Activated naive CD4-positive, alpha-beta T cell treated with Interleukin-2 at 50 U/mL for 16 hours (primary cell): Measurements from ENCODE around the gene BMERB1.

Experiments
- DNase-seq: peaks from one replicate; pipeline ENCODE4 v3.0.0-alpha.2; 2020

Gene BMERB1

DNA sequence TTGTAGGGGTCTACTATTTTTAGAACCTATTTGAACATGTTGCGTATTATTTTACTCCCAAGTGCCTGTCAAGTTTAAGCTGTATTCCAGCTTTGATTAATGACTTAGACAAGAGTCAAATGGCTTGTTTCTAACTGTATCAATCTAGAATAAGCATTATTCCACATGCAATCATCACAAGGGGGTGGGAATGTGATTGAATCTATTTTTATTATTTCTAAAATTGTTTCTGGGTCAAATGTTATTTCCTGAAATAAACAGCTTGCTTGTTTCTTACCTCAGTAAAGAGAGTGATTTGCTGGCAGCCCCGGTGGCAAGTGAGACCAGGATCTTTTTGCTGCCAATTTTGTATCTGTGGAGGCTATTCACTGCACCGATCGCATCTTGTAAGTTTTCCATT, 187.1 kb downstream of the BMERB1 start:
- no peak for DNase-seq

DNA sequence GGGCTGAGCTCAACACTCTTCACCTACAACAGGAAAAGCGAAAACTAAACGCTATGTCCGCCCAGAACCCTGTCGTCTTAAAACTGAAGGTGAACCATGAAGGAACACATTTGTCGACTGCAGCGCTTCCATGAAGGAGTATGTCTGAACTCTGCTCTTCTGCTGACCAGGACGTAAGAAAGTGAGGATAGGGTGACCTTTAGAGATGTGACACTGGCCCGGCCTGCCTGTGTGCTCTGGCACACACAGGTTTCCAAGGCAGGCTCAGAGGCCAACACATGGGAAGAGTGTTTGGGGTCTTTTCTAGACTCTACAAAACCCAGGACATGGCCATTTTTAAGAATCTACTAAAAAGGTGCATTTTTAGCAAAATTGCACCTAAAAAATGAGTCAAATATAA, 187.5 kb downstream of the BMERB1 start:
- DNase-seq: no peak

DNA sequence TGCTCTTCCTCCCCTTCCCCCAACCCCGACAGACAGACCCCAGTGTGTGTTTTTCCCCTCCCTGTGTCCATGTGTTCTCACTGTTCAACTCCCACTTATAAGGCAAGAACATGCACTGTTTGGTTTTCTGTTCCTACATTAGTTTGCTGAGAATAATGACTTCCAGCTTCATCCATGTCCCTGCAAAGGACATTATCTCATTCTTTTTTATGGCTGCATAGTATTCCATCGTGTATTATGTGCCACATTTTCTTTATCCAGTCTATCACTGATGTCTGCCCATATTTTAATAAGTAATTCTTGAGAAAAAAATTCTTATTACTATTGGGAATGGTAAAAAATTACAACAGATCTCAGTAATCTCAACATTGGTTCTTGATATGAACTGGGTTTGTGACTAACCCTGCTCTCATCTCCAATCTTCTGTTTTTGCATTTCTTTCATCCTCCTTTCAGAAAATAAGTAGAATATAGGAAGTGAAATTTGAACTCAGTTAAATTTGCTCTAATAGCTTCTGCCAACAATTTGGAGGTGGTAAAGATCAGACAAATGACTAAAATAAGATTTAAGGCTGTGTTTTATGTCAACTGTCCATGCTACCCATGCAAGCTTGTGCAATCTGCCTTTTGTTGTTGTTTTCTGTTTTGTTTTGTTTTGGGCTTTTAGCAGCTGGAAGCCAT, 197.5 kb downstream of the BMERB1 start:
- no peak for DNase-seq

DNA sequence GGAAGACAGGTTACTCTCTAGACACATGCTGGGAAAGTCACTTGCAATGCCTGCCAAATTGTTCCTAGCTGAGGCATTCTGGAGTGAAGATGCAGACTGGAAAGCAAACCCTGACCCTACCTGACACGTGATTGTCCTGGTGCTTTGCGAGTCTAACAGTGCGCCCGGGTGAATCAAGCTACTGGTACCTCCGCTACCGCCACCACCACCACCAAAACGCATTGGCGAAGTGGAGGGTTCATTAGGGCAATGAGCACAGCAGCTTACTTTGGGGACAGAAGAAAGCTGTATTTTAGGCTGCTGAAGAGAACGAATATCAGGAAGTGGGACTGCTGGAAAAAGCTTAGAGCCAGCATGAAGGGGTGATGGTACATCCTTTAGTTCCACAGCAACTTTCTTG, 201.5 kb downstream of the BMERB1 start:
- DNase-seq: no peak

DNA sequence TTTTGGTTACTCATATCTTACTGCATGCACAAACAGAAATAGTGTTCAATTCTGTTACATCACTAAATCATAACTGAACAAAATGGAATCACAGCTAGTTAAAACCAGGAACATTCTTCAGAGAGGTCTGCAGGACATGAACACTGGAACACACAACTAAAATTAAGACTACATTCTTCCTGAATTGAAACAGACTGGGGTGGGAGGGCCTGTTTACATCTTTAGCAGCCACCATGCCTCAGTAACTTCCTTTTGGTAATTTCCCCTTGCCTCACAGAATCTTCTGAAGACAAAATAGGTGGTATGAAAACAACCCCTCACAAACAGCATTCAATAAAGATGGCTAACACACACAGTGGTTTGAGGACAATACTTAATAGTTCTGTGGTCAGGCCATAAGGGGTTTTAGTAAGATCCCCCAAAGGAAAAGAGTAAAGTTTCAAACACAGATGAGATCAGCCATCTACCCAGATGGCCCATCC, 202.0 kb downstream of the BMERB1 start:
- DNase-seq: no peak
